GM12878 (cell line): ENCODE results near the gene U2AF2. TPM values are rescaled to one million over a fixed set of nuclear protein-coding genes. Genes with fewer than 3 reads are reported as not detected.
A peak's percentile ranks its signal among the peaks of the same experiment; 100 is the strongest.

Source experiments
- ATAC-seq: fragments of 200-7000 bp; cut with Tn5 transposase; 3 replicates; pipeline ENCODE4 v1.9.1; 2020; ENCODE audit warnings: mild to moderate bottlenecking, moderate library complexity
- BruUV-seq: library from RNA; stranded (reverse); fragments of 400-500 nt; replicated peaks from 2 replicates; lab custom pipeline; 2021; lab: Mats Ljungman, UMichigan
- CTCF ChIA-PET: fragments of 300-600 bp; sonication (Branson Sonifier 250); formaldehyde crosslinking; extraction: SDS; loops from one replicate; lab custom pipeline; 2021; ENCODE audit warnings: inconsistent platforms; lab: Yijun Ruan, JAX
- POLR2A ChIA-PET: fragments of 350-600 bp; formaldehyde crosslinking; extraction: SDS; loops from one replicate; lab custom pipeline; 2021; ENCODE audit warnings: inconsistent platforms; lab: Charles Lee
- RAD21 ChIA-PET: fragments of 300-600 bp; sonication (Branson Sonifier 250); formaldehyde crosslinking; loops from one replicate; lab custom pipeline; 2023; ENCODE audit warnings: antibody characterized with exemption; ENCODE audit not compliant: unreplicated experiment; lab: Charles Lee
- SMC1A ChIA-PET: fragments of 300-600 bp; sonication (Branson Sonifier 250); formaldehyde crosslinking; loops from one replicate; lab custom pipeline; 2023; ENCODE audit not compliant: unreplicated experiment, uncharacterized antibody; lab: Charles Lee
- DNase-seq: peaks from one replicate; pipeline ENCODE4 v3.0.0-alpha.2; 2011; ENCODE audit warnings: low read depth, low spot score
- FAIRE-seq: peaks from 3 replicates; lab custom pipeline; 2011; peaks lifted over from hg19 to GRCh38; lab: Jason Lieb, UNC
- H2AFZ ChIP-seq: 2 replicates; pipeline ENCODE4 v1.6.0; 2011; ENCODE audit warnings: low read depth, low read length, control low read depth; ENCODE audit not compliant: control insufficient read depth
- H3K27ac ChIP-seq: 2 replicates; pipeline ENCODE4 v1.5.1; 2011; ENCODE audit warnings: control low read depth; ENCODE audit not compliant: control insufficient read depth, insufficient read depth
- H3K27me3 ChIP-seq, 2 experiments: replicated peaks in 1 of 2; 2 replicates each; pipeline versions ENCODE4 v1.6.0 to v1.6.1; 2011; ENCODE audit warnings: low read length in 1 of 2; ENCODE audit not compliant: control insufficient read depth in 2 of 2, insufficient read depth in 2 of 2
- H3K36me3 ChIP-seq, 2 experiments: 2 replicates each; pipeline ENCODE4 v1.5.1; 2011; ENCODE audit warnings: low read length in 1 of 2; ENCODE audit not compliant: control insufficient read depth in 2 of 2, insufficient read depth in 2 of 2
- H3K4me1 ChIP-seq: 2 replicates; pipeline ENCODE4 v1.6.1; 2011; ENCODE audit warnings: mild to moderate bottlenecking, low read length, moderate library complexity, mixed read lengths; ENCODE audit not compliant: control insufficient read depth, insufficient read depth
- H3K4me2 ChIP-seq: 2 replicates; pipeline ENCODE4 v1.6.0; 2011; ENCODE audit warnings: control low read depth; ENCODE audit not compliant: control insufficient read depth, insufficient read depth
- H3K4me3 ChIP-seq: fragments of 200-600 bp; sonication (generic); 2 replicates; pipeline ENCODE4 v1.5.1; 2016
- H3K79me2 ChIP-seq: 2 replicates; pipeline ENCODE4 v1.6.0; 2011; ENCODE audit warnings: low read length; ENCODE audit not compliant: control insufficient read depth, insufficient read depth
- H3K9ac ChIP-seq: 2 replicates; pipeline ENCODE4 v1.8.0; 2011; ENCODE audit warnings: low read length, control low read depth, mixed read lengths; ENCODE audit not compliant: control insufficient read depth, insufficient read depth
- H3K9me3 ChIP-seq: replicated peaks from 3 replicates; pipeline ENCODE4 v1.5.1; 2011; ENCODE audit warnings: mild to moderate bottlenecking, low read length; ENCODE audit not compliant: control insufficient read depth, insufficient read depth
- H4K20me1 ChIP-seq: 2 replicates; pipeline ENCODE4 v1.6.0; 2011; ENCODE audit not compliant: control insufficient read depth, insufficient read depth
- CEBPB ChIP-seq, 2 experiments: fragments of 150-350 bp in 1 of 2; IDR thresholded peaks; 2 replicates each; pipeline ENCODE4 v1.6.1; 2012 to 2014; ENCODE audit warnings: low read depth in 2 of 2, low read length in 2 of 2, borderline replicate concordance in 1 of 2, inconsistent platforms in 1 of 2
- IKZF1 ChIP-seq: fragments of 450-650 bp; conservative IDR thresholded peaks from 2 replicates; pipeline ENCODE4 v1.6.1; 2017; ENCODE audit warnings: antibody characterized with exemption, mild to moderate bottlenecking
- POLR2A ChIP-seq: IDR thresholded peaks from 2 replicates; pipeline ENCODE4 v1.6.1; 2011; ENCODE audit warnings: low read depth, mild to moderate bottlenecking, low read length
- SP1 ChIP-seq: IDR thresholded peaks from one replicate; pipeline ENCODE4 v1.6.1; 2011; ENCODE audit warnings: low read depth, low read length
- TCF7 ChIP-seq: IDR thresholded peaks from 2 replicates; pipeline ENCODE4 v1.6.1; 2014; ENCODE audit warnings: antibody characterized with exemption, borderline replicate concordance
- ZBTB33 ChIP-seq: fragments of 450-650 bp; IDR thresholded peaks from 2 replicates; pipeline ENCODE4 v1.6.1; 2017; ENCODE audit warnings: mild to moderate bottlenecking
- WGBS: methylation state at CpG from one replicate; pipeline ENCODE4 v1.1.6; 2016; ENCODE audit warnings: low lambda C conversion rate; ENCODE audit not compliant: insufficient replicate concordance, insufficient coverage; ENCODE audit errors: missing lambda C conversion rate; 5-methylcytosine and 5-hydroxymethylcytosine counted together
- in situ Hi-C: fragments of 300-500 bp; cut with MboI; formaldehyde crosslinking; loops from 9 replicates; pipeline ENCODE4 v1.14.3; 2018; ENCODE audit warnings: mixed read lengths
- intact Hi-C: fragments of 100-400 bp; cut with micrococcal nuclease; formaldehyde crosslinking; loops from one replicate; pipeline ENCODE4 v1.14.2; 2022; ENCODE audit not compliant: unreplicated experiment
- polyA plus RNA-seq, 11 experiments: library from polyadenylated mRNA; depleted of rRNA in 4 of 11; unstranded in 6 of 11; stranded (reverse) in 5 of 11; fragments of >200 nt; fragmentation: Nextera tagmentation in 4 of 11; fragmentation: Illumina TruSeq in 1 of 11; extraction: Ambion mirVana in 4 of 11; extraction: Trizol in 1 of 11; gene quantifications; 1 replicate in 1 of 11; 2 replicates in 10 of 11; pipeline versions ENCODE4 v1.2.1 to v1.2.3, GENCODE V29; 2011 to 2016; ENCODE audit warnings: inconsistent platforms in 2 of 11, missing spikeins in 2 of 11, low read depth in 1 of 11
- total RNA-seq, 4 experiments: library from RNA; depleted of rRNA in 3 of 4; stranded (reverse); fragments of >200 nt in 3 of 4; fragmentation: Illumina TruSeq in 1 of 4; extraction: Trizol in 1 of 4; gene quantifications; 2 replicates each; pipeline versions ENCODE4 v1.2.1 to v1.2.3, GENCODE V29; 2013 to 2021

U2AF2 gene
- total and polyA plus RNA-seq, 10 of the 15 experiments (the other 5 are each of a cell fraction or from before 2014, with no cell fraction given) = 3.0 to 338 (median 130) TPM

DNA sequence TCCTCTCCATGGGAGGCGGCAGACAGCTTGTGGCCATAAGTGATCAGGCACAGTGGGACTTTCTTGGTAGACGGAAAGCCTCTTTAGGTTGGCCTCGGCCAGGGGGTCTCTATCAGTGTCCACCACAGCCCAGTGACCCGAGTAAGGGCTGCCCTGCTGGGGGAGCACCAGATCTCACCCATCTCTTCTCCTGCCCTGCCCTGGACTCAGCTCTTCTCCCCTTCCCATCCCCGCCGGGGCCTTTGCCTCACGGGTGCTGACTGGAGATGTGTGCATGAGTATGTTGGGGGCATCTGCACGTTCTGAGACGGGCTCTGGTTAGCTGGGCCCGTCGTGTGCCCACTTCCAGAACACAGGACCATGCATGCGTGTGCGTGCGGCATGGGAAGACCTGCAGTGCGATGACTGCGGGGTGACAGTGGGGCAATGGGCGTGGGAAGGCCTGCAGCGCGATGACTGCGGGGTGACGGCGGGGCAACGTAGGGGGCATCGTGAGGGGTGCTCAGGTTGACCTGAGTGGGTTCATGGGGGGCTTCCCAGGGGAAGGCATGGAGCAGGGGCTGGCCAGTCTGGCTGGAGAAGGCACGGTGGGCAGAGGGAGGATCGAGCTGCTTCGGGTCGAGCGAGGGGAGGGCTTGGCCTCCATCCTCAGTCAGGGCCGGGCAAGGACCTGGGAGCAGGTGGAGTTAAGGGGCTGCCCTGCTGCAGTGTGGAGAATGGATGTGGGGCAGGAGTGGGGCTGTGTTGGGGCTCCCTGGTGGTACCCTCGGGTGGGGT is 36.1 kb downstream of the U2AF2 start:
- intact Hi-C loops = no loop called here
- Histone ChIP-seq H4K20me1 (peaks cover 5% of the 10 kb centered on the region; the same call in 1 of the 2 replicates), H3K36me3 (peaks cover 9 to 48% of the 10 kb centered on the region in 2 experiments; a peak in 3 of 4 replicates), H3K27me3 (no peaks in the 10 kb centered on the region), H3K9me3 (no peaks in the 10 kb centered on the region), H3K4me1 (no peaks in the 10 kb centered on the region), H3K9ac (no peak overlapping the region), H3K4me3 (no peak overlapping the region), H2AFZ (no peak overlapping the region), H3K4me2 (no peak overlapping the region), H3K79me2 (peaks cover 2% of the 10 kb centered on the region; the same call in 1 of the 2 replicates), H3K27ac (no peak overlapping the region)
- ChIA-PET RAD21 (no interaction called here), SMC1A (no interaction called here), POLR2A (no interaction called here), CTCF (no interaction called here)
- ATAC-seq (no peak), DNase-seq (no peak), FAIRE-seq (no peak)
- in situ Hi-C loops = no loop called here
- no TSS peak for BruUV-seq
- TF ChIP-seq SP1 = no peak
- no peak for TF ChIP-seq TCF7
- no peak for TF ChIP-seq CEBPB (IDR thresholded peaks at IDR 0.05; ENCODE audit: borderline replicate concordance in 1 of 2, low read depth in 2 of 2, low read length in 2 of 2)
- no peak for TF ChIP-seq ZBTB33
- no peak for TF ChIP-seq IKZF1
- TF ChIP-seq POLR2A = peak; percentile 54
- WGBS = 94% methylated on average over 31 of the region's 31 CpGs
